HFFc6 (cell line): ENCODE results near the gene PYGO2. TPM values are rescaled to one million over a fixed set of nuclear protein-coding genes. Genes with fewer than 3 reads are reported as not detected.

Experiments used
- DNase-seq: peaks from one replicate; pipeline ENCODE4 v3.0.0-alpha.2; 2018
- H3K27ac Mint-ChIP-seq: 2 replicates; pipeline ENCODE4 v1.8.0; 2020; ENCODE audit warnings: mild to moderate bottlenecking, mixed read lengths
- H3K27me3 Mint-ChIP-seq: 2 replicates; pipeline ENCODE4 v1.8.0; 2021; ENCODE audit warnings: mild to moderate bottlenecking, moderate library complexity, mixed read lengths; ENCODE audit not compliant: insufficient read depth
- H3K36me3 Mint-ChIP-seq: 2 replicates; pipeline ENCODE4 v1.8.0; 2021; ENCODE audit warnings: low read depth, mixed read lengths
- H3K4me1 Mint-ChIP-seq: 2 replicates; pipeline ENCODE4 v1.8.0; 2020; ENCODE audit warnings: low read depth, mixed read lengths
- H3K4me3 Mint-ChIP-seq: 2 replicates; pipeline ENCODE4 v1.8.0; 2020; ENCODE audit warnings: mild to moderate bottlenecking, moderate library complexity, mixed read lengths
- H3K9me3 Mint-ChIP-seq: 2 replicates; pipeline ENCODE4 v1.8.0; 2020; ENCODE audit warnings: mild to moderate bottlenecking, mixed read lengths
- total RNA-seq, 6 experiments: library from RNA; stranded (reverse); fragmentation: NEBNext Ultra II Directional; extraction: Animal tissue kit (Norgen Biotek cat#: 25700); gene quantifications; 2 replicates in 1 of 6; 3 replicates in 5 of 6; pipeline ENCODE4 v1.2.3, GENCODE V29; 2021
- TF ChIP-seq, protein P1 (sequence below): fragments of 200-600 bp; sonication (generic); IDR thresholded peaks from 2 replicates; pipeline ENCODE4 v1.5.0; 2021; ENCODE audit warnings: antibody characterized with exemption, mild to moderate bottlenecking

PYGO2 gene
- total RNA-seq, 6 experiments from 2014 or later: 19.9 to 23.7 (median 21.3) TPM

DNA sequence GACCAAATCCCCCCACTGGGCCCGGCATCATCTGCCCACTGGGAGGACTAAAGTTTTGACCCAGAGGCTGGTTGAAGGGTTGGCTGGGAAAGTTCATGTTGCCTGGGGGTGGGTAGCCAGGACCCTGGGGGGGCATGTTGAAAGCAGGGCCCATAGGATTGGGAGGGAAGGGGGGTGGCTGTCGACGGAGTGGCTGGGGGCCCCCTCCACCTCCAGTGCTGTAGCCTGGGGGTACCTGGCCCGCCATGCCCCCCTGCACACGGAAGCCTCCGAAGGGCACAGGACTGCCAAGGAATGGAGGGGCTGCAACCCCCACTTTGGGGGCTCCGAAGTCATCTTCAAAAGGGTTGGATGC is 2.2 kb downstream of the PYGO2 start:
- no peak for DNase-seq
- H3K9me3 Mint-ChIP-seq: no peaks in the 10 kb centered on the region
- H3K4me1 Mint-ChIP-seq: peaks cover 64% of the 10 kb centered on the region
- H3K27ac Mint-ChIP-seq: no peak overlapping the region
- H3K4me3 Mint-ChIP-seq: no peak overlapping the region; the same call in 1 of the 2 replicates
- TF ChIP-seq, protein P1, sequence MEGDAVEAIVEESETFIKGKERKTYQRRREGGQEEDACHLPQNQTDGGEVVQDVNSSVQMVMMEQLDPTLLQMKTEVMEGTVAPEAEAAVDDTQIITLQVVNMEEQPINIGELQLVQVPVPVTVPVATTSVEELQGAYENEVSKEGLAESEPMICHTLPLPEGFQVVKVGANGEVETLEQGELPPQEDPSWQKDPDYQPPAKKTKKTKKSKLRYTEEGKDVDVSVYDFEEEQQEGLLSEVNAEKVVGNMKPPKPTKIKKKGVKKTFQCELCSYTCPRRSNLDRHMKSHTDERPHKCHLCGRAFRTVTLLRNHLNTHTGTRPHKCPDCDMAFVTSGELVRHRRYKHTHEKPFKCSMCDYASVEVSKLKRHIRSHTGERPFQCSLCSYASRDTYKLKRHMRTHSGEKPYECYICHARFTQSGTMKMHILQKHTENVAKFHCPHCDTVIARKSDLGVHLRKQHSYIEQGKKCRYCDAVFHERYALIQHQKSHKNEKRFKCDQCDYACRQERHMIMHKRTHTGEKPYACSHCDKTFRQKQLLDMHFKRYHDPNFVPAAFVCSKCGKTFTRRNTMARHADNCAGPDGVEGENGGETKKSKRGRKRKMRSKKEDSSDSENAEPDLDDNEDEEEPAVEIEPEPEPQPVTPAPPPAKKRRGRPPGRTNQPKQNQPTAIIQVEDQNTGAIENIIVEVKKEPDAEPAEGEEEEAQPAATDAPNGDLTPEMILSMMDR: no peak
- H3K27me3 Mint-ChIP-seq: peaks cover 13% of the 10 kb centered on the region
- peaks cover 15% of the 10 kb centered on the region for H3K36me3 Mint-ChIP-seq

DNA sequence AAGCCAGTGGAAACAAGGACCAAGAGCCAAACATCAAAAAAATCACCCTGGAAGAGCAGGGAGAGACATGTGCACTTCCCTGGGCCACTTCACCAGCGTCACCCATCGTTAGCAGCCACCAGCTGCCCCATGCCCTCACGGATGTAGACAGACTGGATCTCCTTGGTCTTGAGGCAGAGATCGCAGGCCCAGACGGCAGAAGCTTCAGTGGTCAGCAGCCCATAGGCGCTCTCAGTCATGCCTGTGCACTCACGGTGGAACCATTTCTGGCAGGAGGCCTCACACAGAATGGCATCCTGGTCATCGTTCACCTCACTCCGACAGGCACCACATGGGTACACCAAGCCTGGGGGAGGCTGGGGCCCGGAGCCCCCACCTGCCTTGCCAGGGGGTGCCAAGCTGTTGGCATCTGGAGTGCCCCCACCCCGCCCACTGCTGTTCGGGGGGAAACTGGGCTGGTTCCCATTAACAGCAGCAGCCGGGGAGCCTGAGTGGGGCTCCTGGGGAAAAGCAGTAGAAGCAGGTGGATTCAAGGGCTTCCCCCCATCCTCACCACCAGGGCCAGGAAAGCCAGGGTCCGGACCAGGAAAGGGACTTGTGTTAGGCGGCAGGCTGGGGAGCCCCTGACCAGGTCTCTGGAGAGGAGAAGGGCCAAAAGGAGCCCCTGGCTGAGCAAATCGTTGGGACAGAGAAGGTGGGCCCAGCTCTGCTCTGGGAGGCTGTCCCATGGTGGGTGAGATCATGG is 2.7 kb downstream of the PYGO2 start:
- H3K27me3 Mint-ChIP-seq: peaks cover 13% of the 10 kb centered on the region
- peaks cover 60% of the 10 kb centered on the region for H3K4me1 Mint-ChIP-seq
- H3K27ac Mint-ChIP-seq: peak overlapping the region; percentile 48
- TF ChIP-seq, protein P1: no peak
- H3K36me3 Mint-ChIP-seq: peaks cover 14% of the 10 kb centered on the region
- H3K4me3 Mint-ChIP-seq: no peak overlapping the region
- no peak for DNase-seq
- H3K9me3 Mint-ChIP-seq: no peaks in the 10 kb centered on the region

DNA sequence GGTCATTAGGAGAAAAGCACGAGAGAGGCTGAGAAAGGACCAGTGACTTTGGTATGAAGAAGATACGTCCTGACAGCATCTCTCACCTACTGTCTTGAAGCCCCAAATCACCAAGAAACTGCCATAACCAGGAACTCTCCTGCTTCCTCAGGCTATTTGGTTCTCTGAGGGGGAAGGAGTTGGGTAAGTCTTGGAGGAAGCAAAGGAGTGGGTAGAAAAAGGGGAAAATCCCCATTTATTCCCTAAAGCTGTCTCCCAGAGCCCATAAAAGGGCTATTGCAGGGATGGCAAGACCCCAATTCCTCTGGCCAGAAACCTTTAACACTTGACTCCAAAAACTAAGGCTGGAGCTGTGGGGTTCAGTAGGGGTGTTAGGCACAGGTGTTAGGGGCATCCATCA is 3.5 kb downstream of the PYGO2 start:
- Mint-ChIP-seq H3K27ac (peak overlapping the region; percentile 97; the same call in 1 of the 2 replicates), H3K27me3 (peaks cover 13% of the 10 kb centered on the region), H3K4me3 (no peak overlapping the region), H3K4me1 (peaks cover 52% of the 10 kb centered on the region), H3K9me3 (no peaks in the 10 kb centered on the region), H3K36me3 (peaks cover 7% of the 10 kb centered on the region; the same call in 1 of the 2 replicates)
- DNase-seq: no peak
- TF ChIP-seq, protein P1: no peak

DNA sequence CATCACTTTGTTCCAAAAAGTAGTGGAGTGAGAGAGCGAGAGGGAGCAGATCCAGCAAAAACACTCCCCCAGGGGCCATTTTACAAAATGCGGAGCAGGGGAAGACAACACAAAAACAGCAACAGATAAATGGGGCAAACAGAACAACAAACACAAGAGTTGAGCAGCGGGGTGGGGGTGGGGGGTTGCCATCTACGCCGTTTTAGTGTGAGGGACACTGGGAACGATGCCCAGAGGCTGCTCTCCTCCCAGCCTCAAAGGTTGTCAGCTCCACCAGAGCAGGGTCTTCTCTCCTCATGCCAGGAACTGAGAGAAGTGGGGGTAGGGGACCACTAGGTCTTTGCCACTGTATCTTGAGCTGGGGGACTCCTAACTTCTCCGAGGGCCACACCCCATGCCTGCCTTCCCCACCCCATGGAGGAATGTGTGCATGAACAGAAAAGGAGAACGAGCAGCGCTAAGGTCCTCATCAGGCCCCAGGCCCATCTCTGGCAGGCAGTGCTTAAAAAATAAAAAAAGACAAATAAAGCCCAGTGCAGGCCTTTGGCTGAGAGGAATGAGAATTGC is 4.4 kb downstream of the PYGO2 start:
- peak overlapping the region; percentile 97 for H3K27ac Mint-ChIP-seq
- H3K36me3 Mint-ChIP-seq: peaks cover under 1% of the 10 kb centered on the region; the same call in 1 of the 2 replicates
- H3K4me3 Mint-ChIP-seq: peak overlapping the region; percentile 27; the same call in 1 of the 2 replicates
- H3K9me3 Mint-ChIP-seq: no peaks in the 10 kb centered on the region
- peaks cover 43% of the 10 kb centered on the region for H3K4me1 Mint-ChIP-seq
- peaks cover 13% of the 10 kb centered on the region for H3K27me3 Mint-ChIP-seq
- DNase-seq: no peak
- TF ChIP-seq, protein P1: no peak

DNA sequence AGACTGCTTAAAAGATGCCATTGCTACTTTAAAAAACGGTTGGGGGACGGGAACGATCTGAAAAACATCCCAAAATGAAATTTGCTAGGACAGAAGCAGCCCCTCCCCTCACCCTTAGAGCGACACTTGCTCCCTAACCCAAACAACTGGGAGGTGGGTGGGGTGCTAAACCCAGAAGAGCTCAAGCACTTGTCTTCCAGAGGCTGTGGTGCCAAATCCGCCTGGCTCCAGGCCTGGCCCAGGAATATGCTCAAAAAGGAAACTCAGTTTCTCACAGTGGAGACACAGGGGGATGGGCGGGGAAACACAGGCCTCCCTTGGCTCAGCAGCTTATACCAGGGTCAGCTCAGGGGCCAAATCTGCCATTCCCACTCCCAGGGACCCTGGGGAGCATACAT is 5.0 kb downstream of the PYGO2 start:
- Mint-ChIP-seq H3K27me3 (peaks cover 12% of the 10 kb centered on the region), H3K9me3 (no peaks in the 10 kb centered on the region), H3K27ac (peak overlapping the region; percentile 97), H3K4me3 (peak overlapping the region; percentile 95), H3K4me1 (peaks cover 41% of the 10 kb centered on the region), H3K36me3 (no peaks in the 10 kb centered on the region)
- no peak for DNase-seq
- TF ChIP-seq, protein P1: no peak
